IPS-18a (cell line): ENCODE results near the gene GRM7.

Source experiments
- H3K27ac ChIP-seq: one replicate; pipeline ENCODE4 v1.5.1; 2013; ENCODE audit warnings: low read length
- H3K27me3 ChIP-seq: one replicate; pipeline ENCODE4 v1.6.1; 2013; ENCODE audit warnings: mild to moderate bottlenecking, low read length; ENCODE audit not compliant: control insufficient read depth, insufficient read depth
- H3K36me3 ChIP-seq: one replicate; pipeline ENCODE4 v1.6.1; 2013; ENCODE audit warnings: low read depth, low read length; ENCODE audit not compliant: control insufficient read depth
- H3K4me1 ChIP-seq: one replicate; pipeline ENCODE4 v1.6.1; 2013; ENCODE audit warnings: low read depth, low read length; ENCODE audit not compliant: control insufficient read depth
- H3K4me3 ChIP-seq: one replicate; pipeline ENCODE4 v1.5.1; 2013; ENCODE audit warnings: low read length
- H3K9ac ChIP-seq: one replicate; pipeline ENCODE4 v1.6.1; 2013; ENCODE audit warnings: mild to moderate bottlenecking, low read length, moderate library complexity
- H3K9me3 ChIP-seq: one replicate; pipeline ENCODE4 v1.6.1; 2013; ENCODE audit warnings: low read depth, low read length; ENCODE audit not compliant: control insufficient read depth

GRM7 gene

DNA sequence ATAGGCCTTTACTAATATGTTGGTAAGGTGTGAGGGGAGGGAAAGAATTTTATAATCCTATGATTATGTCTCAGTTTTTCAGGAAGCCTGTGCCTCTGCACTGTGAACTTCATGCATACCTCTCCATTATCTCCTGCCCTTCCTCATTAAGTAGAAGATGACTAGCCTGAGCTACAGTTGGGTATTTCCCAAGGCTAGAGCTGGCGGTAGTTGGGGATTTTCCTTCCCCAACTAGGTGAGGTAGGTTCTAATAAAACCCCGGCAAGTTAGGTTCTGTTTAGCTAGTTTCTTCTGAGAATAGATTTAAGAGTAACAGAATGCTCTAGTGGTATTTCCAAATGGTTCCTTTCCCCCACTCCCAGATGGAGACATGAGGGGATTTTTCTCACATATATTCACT lies 414.5 kb downstream of the GRM7 start:
- H3K9ac ChIP-seq: no peak overlapping the region
- H3K4me3 ChIP-seq: no peak overlapping the region
- H3K27ac ChIP-seq: no peak overlapping the region
- no peaks in the 10 kb centered on the region for H3K36me3 ChIP-seq
- no peaks in the 10 kb centered on the region for H3K4me1 ChIP-seq
- H3K27me3 ChIP-seq: no peaks in the 10 kb centered on the region
- no peaks in the 10 kb centered on the region for H3K9me3 ChIP-seq

DNA sequence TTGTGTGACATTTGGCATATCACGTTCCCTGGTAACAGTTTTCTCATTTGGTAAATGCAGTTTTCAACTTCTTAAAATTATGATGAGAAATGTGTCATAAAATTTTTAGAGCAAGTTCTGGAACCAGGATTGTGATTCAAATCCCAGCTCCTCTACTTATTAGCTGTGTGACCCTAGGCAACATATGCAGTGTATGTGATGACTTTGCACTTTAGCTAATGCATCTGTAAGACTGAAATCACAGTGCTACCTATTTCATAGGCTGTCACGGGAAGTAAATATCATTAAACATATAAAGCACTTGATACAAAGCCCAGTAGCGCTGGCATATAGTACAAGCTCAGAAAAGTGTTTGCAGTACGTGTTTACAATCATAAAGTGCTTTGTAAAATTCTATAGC lies 419.4 kb downstream of the GRM7 start:
- Histone ChIP-seq H3K36me3 (no peaks in the 10 kb centered on the region), H3K27me3 (no peaks in the 10 kb centered on the region), H3K9me3 (no peaks in the 10 kb centered on the region), H3K4me3 (no peak overlapping the region), H3K9ac (no peak overlapping the region), H3K27ac (no peak overlapping the region), H3K4me1 (no peaks in the 10 kb centered on the region)

DNA sequence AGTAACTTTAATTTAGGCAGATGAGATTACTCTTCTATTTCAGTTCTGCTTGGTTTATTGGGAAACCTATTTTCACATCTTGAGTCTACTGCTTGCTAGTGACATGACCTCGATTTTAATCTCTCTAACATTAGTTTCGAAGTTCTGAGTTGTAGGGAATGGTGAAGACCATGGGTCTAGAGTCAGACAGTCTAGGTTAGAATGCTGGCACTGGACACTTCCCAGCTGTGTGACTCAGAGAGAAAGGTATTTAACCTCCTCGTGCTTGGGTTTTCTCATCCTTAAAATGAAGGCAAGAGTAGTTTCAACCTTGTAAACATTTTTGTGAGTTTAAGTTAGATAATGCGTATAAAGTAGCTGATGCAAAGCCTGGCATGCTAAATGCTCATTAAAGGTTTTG lies 422.1 kb downstream of the GRM7 start:
- H3K36me3 ChIP-seq: no peaks in the 10 kb centered on the region
- H3K4me1 ChIP-seq: no peaks in the 10 kb centered on the region
- no peak overlapping the region for H3K9ac ChIP-seq
- no peak overlapping the region for H3K4me3 ChIP-seq
- no peak overlapping the region for H3K27ac ChIP-seq
- H3K9me3 ChIP-seq: no peaks in the 10 kb centered on the region
- H3K27me3 ChIP-seq: no peaks in the 10 kb centered on the region

DNA sequence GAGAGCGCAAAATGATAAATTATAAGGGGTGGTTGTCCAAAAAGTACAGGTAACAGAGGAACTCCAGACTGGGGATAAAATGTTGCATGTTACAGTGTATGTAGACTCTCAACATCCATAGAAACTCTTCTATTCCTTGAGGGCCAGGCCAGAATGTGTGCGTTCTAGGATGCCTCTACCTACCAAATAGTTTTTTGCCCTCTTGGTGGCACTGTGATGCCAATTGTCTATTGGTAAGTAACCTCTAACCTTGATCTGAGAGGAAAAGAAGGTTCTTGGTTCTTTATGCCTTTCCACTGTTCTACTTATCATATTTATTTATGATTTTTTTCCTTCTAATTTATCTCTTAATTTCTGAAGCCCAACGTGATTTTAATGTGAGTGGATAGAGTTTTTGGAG lies 424.6 kb downstream of the GRM7 start:
- Histone ChIP-seq H3K27ac (no peak overlapping the region), H3K27me3 (no peaks in the 10 kb centered on the region), H3K4me1 (no peaks in the 10 kb centered on the region), H3K36me3 (no peaks in the 10 kb centered on the region), H3K9ac (no peak overlapping the region), H3K9me3 (no peaks in the 10 kb centered on the region), H3K4me3 (no peak overlapping the region)

DNA sequence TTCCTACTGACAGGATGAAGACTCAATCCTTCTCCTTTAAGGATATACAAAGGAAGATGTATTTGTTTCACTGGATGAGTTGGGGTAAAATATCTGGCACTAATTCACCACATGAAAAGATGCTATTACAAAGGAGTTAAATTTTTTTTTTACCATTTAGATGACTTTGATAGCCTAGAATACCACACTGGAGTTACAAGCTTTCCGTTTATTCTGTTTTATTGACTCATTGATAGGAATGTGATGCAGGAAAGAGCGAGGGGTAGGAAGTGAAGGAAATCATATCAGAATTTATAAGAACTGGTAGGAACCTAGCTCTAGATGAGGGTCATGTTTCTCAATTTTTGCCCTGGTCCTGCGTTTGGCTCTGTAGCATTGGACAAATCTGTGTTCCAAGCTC lies 427.2 kb downstream of the GRM7 start:
- Histone ChIP-seq H3K9ac (no peak overlapping the region), H3K9me3 (no peaks in the 10 kb centered on the region)

DNA sequence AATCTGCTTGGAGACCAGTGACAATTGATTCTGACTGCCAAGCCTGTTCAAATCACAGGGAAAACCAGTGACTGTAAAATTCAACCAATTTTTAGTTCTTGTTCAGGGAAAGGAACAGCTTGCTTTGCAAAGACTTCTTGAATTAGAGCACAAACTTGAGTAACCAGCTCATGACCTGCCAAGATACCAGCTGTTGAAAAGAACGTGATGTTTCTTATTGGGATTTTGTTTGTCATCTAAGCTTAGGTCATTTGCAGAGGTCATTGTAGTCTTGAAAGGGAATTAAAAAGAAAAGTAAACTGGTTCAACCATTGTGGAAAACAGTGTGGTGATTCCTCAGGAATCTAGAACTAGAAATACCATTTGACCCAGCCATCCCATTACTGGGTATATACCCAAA lies 428.2 kb downstream of the GRM7 start:
- H3K9ac ChIP-seq: no peak overlapping the region
- no peaks in the 10 kb centered on the region for H3K27me3 ChIP-seq
- H3K36me3 ChIP-seq: no peaks in the 10 kb centered on the region
- no peak overlapping the region for H3K27ac ChIP-seq
- no peaks in the 10 kb centered on the region for H3K4me1 ChIP-seq
- H3K4me3 ChIP-seq: no peak overlapping the region
- no peaks in the 10 kb centered on the region for H3K9me3 ChIP-seq

More for the DNA sequence above, 427.2 kb downstream of the GRM7 start:
- H3K36me3 ChIP-seq: no peaks in the 10 kb centered on the region
- H3K4me3 ChIP-seq: no peak overlapping the region
- H3K4me1 ChIP-seq: no peaks in the 10 kb centered on the region
- no peak overlapping the region for H3K27ac ChIP-seq
- no peaks in the 10 kb centered on the region for H3K27me3 ChIP-seq

DNA sequence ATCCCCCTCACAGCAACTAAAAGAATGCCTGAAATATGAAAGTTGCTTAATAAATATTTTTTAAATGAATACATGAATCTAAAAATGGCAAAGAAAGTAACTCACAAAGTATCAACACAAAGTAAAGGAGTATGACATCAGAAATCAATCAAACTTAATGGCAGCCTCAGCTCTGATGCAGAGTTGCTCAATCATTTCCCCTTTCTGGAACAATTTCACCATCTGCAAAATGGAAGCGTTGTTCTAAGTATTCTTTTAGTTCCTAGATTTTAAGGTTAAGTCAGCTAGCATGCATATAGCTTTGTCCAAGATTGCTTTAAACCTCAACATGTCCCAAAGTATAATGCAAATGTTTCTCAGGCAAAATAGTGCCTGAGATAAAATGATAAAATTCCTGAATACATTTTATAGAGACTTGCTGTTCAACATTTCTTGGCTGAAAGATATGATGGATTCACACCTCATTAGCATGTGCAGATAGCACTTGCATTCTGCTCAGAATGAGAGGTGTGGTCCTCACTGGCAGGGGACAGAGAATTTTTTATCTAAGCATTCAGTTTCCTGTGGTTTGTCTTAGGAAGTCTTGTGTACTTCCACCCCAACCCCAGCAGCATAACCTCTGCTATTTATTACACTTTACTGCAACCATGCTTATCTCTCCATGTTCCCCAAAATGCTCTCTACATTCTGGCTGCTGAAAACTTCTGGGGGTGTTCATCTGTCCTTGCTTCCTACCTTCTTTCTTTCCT lies 429.3 kb downstream of the GRM7 start:
- Histone ChIP-seq H3K27ac (no peak overlapping the region), H3K4me1 (no peaks in the 10 kb centered on the region), H3K27me3 (no peaks in the 10 kb centered on the region), H3K36me3 (no peaks in the 10 kb centered on the region), H3K9me3 (no peaks in the 10 kb centered on the region), H3K4me3 (no peak overlapping the region), H3K9ac (no peak overlapping the region)

DNA sequence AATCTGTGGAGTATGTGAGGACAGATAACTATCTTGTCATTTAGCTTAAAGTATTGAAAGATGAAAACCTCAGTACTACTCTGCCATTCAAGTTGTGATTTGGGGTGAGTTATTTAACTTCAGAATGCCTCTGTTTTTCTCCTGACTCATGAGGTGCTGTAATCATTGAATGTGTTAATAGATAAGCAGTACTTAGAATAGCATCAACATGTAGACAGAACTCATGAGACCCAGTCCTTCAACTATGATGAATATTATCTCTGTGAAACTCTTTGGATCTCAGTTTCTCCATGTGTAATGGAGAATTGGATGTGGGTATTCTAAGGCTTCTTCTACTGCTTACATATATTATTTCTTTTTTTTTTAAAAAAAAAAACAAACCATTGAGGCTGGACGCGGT lies 431.4 kb downstream of the GRM7 start:
- H3K9ac ChIP-seq: no peak overlapping the region
- no peak overlapping the region for H3K27ac ChIP-seq
- no peaks in the 10 kb centered on the region for H3K36me3 ChIP-seq
- H3K9me3 ChIP-seq: no peaks in the 10 kb centered on the region
- no peaks in the 10 kb centered on the region for H3K27me3 ChIP-seq
- no peak overlapping the region for H3K4me3 ChIP-seq
- no peaks in the 10 kb centered on the region for H3K4me1 ChIP-seq

DNA sequence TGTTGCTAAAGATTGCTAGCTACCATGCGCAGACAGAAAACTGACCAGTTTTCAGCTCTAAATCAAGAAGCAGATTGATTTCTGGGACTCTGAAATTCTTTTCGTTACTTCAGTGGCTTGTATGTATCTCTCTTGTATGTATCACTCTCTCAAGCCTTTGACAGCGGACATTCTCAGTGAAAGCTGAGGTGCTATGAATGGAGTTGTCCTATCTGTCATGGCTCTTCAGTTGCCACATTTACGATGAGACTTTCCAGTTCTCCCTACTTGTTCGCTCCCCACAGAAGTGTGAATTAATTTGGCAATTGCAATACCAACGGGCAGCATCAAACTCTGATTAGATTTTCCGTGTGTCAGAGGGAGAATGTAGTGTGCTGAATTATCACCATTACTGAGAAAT lies 432.4 kb downstream of the GRM7 start:
- Histone ChIP-seq H3K4me1 (no peaks in the 10 kb centered on the region), H3K36me3 (no peaks in the 10 kb centered on the region), H3K9ac (no peak overlapping the region), H3K4me3 (no peak overlapping the region), H3K27me3 (no peaks in the 10 kb centered on the region), H3K9me3 (no peaks in the 10 kb centered on the region), H3K27ac (no peak overlapping the region)

DNA sequence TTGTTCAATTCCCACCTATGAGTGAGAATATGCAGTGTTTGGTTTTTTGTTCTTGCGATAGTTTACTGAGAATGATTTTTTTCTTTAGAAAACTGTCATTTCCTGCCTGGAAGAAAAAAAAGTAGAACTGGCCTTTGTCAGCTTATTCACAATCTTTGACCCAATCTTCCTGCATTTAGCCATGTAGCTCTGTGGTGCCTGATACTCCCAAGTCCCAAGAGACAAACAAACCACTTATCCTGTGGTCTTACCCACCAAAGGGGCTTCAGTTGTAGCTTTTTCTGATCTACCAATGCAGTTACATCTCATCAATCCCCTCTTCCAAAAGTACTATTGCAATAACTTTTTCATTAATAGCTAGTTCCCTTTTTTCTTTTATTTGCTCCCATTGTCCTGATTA lies 444.6 kb downstream of the GRM7 start:
- no peaks in the 10 kb centered on the region for H3K27me3 ChIP-seq
- no peaks in the 10 kb centered on the region for H3K36me3 ChIP-seq
- H3K27ac ChIP-seq: no peak overlapping the region
- no peaks in the 10 kb centered on the region for H3K4me1 ChIP-seq
- H3K9me3 ChIP-seq: no peaks in the 10 kb centered on the region
- H3K4me3 ChIP-seq: no peak overlapping the region
- no peak overlapping the region for H3K9ac ChIP-seq

DNA sequence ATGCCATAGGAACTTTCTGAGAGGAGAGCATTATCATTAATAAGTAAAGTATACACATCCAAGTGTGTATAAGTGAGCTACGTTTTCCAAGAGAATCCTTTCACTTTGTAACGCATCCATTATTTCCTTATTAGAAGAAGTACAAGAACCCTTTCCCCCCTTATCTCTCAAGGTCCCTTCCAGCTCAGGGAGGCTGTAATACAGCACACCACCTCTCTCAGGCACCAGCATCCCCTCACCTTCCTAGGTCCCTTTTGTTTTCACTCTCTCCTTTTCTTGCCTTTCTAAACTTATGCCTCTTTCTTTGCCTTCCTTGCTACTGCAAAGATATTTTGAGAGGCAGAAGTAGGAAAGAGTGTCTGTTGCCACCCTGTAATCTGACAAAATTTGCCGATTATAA lies 446.0 kb downstream of the GRM7 start:
- no peaks in the 10 kb centered on the region for H3K4me1 ChIP-seq
- H3K27me3 ChIP-seq: no peaks in the 10 kb centered on the region
- no peaks in the 10 kb centered on the region for H3K36me3 ChIP-seq
- no peak overlapping the region for H3K27ac ChIP-seq
- H3K4me3 ChIP-seq: no peak overlapping the region
- H3K9me3 ChIP-seq: no peaks in the 10 kb centered on the region
- no peak overlapping the region for H3K9ac ChIP-seq

DNA sequence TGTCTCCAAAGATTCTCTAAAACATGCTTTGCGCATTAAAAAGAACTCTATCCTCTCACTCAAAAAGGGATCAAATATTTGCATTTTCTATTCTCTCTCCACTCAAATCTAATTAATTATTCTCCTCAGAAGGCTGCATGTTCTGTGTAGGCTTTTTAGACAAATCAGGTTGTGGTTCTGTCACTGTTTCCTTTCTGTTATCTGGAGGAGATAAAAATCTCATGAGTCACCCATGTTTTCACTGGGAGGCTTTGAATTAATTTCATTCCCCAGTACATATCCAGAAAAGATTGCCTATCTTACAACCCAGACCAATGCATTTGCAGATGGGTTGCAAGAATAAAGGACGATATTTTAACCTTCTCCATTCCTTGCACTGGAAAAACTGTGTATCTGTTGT lies 446.5 kb downstream of the GRM7 start:
- no peaks in the 10 kb centered on the region for H3K36me3 ChIP-seq
- H3K4me1 ChIP-seq: no peaks in the 10 kb centered on the region
- no peaks in the 10 kb centered on the region for H3K27me3 ChIP-seq
- no peak overlapping the region for H3K4me3 ChIP-seq
- no peaks in the 10 kb centered on the region for H3K9me3 ChIP-seq
- H3K27ac ChIP-seq: no peak overlapping the region
- no peak overlapping the region for H3K9ac ChIP-seq
